GM18858 (cell line): ENCODE results near the gene ATAD3A.
"Not testable (repeated sequence)": the region's sequence is repeated elsewhere in the genome, so short reads cannot be mapped to it uniquely, and the experiment has no call there.

Experiments used
- ATAC-seq: cut with Tn5 transposase; IDR thresholded peaks from one replicate; pipeline ENCODE4 v1.9.1; 2021; ENCODE audit not compliant: unreplicated experiment

The ATAD3A gene

GRCh38 chr1:1489231-1489630 is 22.7 kb upstream of the ATAD3A start:
- ATAC-seq, result no peak

GRCh38 chr1:1489861-1490260 is 22.1 kb upstream of the ATAD3A start:
- ATAC-seq, result no peak

- no peak for ATAC-seq
Observed at GRCh38 chr1:1490633-1491230, 21.2 kb upstream of the ATAD3A start.

- no peak for ATAC-seq
Observed at GRCh38 chr1:1491601-1492000, 20.4 kb upstream of the ATAD3A start.

GRCh38 chr1:1494311-1494710 is 17.7 kb upstream of the ATAD3A start:
- not testable (repeated sequence) for ATAC-seq

- not testable (repeated sequence) for ATAC-seq
Observed at GRCh38 chr1:1495461-1495975, 16.4 kb upstream of the ATAD3A start.

- not testable (repeated sequence) for ATAC-seq
Observed at GRCh38 chr1:1504777-1505365, 7.1 kb upstream of the ATAD3A start.

- not testable (repeated sequence) for ATAC-seq
Observed at GRCh38 chr1:1505366-1505798, 6.6 kb upstream of the ATAD3A start.

GRCh38 chr1:1505801-1506200 is 6.2 kb upstream of the ATAD3A start:
- not testable (repeated sequence) for ATAC-seq

- no peak for ATAC-seq
Observed at GRCh38 chr1:1507305-1507704, 4.7 kb upstream of the ATAD3A start.

- ATAC-seq, result not testable (repeated sequence)
Observed at GRCh38 chr1:1508775-1509464, 3.0 kb upstream of the ATAD3A start.

GRCh38 chr1:1509465-1509850 is 2.5 kb upstream of the ATAD3A start:
- not testable (repeated sequence) for ATAC-seq

GRCh38 chr1:1510912-1511532 is 940 bp upstream of the ATAD3A start:
- ATAC-seq, result no peak

GRCh38 chr1:1512425-1512824 is 463 bp downstream of the ATAD3A start:
- peak; percentile 12 for ATAC-seq

GRCh38 chr1:1513675-1514074 is 1.7 kb downstream of the ATAD3A start:
- ATAC-seq, result not testable (repeated sequence)

GRCh38 chr1:1514376-1514775 is 2.4 kb downstream of the ATAD3A start:
- not testable (repeated sequence) for ATAC-seq

GRCh38 chr1:1516923-1517322 is 5.0 kb downstream of the ATAD3A start:
- ATAC-seq, result not testable (repeated sequence)

- no peak for ATAC-seq
Observed at GRCh38 chr1:1517973-1518620, 6.1 kb downstream of the ATAD3A start.

GRCh38 chr1:1518621-1519007 is 6.7 kb downstream of the ATAD3A start:
- ATAC-seq, result not testable (repeated sequence)

- not testable (repeated sequence) for ATAC-seq
Observed at GRCh38 chr1:1519805-1520505, 8.0 kb downstream of the ATAD3A start.
